Endothelial cell of umbilical vein (primary cell): ENCODE results near the gene C1QTNF8.

Experiments used
- EZH2 ChIP-seq: IDR thresholded peaks from 2 replicates; pipeline ENCODE4 v1.6.1; 2012; ENCODE audit warnings: borderline replicate concordance, low read depth, mild to moderate bottlenecking, moderate library complexity, low read length, inconsistent platforms; ENCODE audit not compliant: severe bottlenecking
- JUN ChIP-seq: IDR thresholded peaks from 2 replicates; pipeline ENCODE4 v1.6.1; 2011; ENCODE audit warnings: borderline replicate concordance, low read depth; ENCODE audit not compliant: insufficient read length, insufficient read depth
- POLR2A ChIP-seq: IDR thresholded peaks from 2 replicates; pipeline ENCODE4 v1.6.1; 2012; ENCODE audit warnings: low read depth, mild to moderate bottlenecking, control low read depth, low read length
- POLR2AphosphoS5 ChIP-seq: IDR thresholded peaks from 2 replicates; pipeline ENCODE4 v1.6.1; 2012; ENCODE audit warnings: low read depth, mild to moderate bottlenecking, control low read depth, low read length, moderate library complexity; ENCODE audit not compliant: insufficient read depth
- TF ChIP-seq, protein P1 (sequence below), 2 donors: IDR thresholded peaks; 1 replicate in 1 of 2; 2 replicates in 1 of 2; pipeline ENCODE4 v1.5.1; 2011; ENCODE audit warnings: low read length in 2 of 2, mild to moderate bottlenecking in 2 of 2, moderate library complexity in 2 of 2, control low read depth in 1 of 2, inconsistent platforms in 1 of 2, low read depth in 1 of 2; ENCODE audit not compliant: insufficient read depth in 1 of 2; ENCODE audit errors: extremely low read depth in 1 of 2

DNA sequence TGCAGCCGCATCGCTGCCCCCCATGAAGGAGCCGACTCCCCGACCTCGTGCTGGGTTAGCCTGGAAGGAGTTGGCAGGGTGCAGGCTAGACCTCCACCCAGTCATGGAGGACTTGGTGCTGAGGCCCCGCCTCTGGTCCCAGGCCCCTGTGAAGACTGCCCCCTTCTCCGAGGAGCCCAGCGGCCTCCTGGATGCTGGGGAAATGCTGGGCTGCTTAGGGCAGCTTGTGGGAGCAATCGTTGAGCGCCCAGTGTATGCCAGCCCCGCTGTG lies 21.7 kb downstream of the C1QTNF8 start:
- TF ChIP-seq, protein P1, sequence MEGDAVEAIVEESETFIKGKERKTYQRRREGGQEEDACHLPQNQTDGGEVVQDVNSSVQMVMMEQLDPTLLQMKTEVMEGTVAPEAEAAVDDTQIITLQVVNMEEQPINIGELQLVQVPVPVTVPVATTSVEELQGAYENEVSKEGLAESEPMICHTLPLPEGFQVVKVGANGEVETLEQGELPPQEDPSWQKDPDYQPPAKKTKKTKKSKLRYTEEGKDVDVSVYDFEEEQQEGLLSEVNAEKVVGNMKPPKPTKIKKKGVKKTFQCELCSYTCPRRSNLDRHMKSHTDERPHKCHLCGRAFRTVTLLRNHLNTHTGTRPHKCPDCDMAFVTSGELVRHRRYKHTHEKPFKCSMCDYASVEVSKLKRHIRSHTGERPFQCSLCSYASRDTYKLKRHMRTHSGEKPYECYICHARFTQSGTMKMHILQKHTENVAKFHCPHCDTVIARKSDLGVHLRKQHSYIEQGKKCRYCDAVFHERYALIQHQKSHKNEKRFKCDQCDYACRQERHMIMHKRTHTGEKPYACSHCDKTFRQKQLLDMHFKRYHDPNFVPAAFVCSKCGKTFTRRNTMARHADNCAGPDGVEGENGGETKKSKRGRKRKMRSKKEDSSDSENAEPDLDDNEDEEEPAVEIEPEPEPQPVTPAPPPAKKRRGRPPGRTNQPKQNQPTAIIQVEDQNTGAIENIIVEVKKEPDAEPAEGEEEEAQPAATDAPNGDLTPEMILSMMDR (IDR thresholded peaks at IDR 0.05; ENCODE audit: extremely low read depth in 1 of 2, insufficient read depth in 1 of 2, low read depth in 1 of 2, low read length in 2 of 2), result no peak
- TF ChIP-seq POLR2A (no peak), EZH2 (no peak), JUN (no peak), POLR2AphosphoS5 (no peak)
